ENCODE results near the gene KCNJ15.

DNA sequence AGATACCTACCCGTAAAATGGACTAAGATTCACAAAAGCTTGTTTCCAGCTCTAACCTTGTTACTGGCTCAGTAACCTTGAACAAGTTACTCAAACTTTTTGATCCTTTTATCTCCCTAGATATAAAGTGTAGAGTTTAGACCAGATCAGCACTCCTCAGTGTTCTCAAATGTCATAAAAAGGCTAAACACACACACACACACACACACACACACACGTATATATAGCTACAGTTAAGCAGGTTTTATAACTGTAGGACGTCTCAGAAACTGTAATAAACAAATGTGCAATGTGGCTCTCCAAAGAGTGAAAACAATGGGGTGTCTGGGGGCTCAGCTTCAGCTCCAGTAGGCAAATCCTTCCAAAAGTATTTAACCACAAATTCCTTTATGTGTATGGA is 34.0 kb downstream of the KCNJ15 start:
- TF ChIP-seq, protein P1, sequence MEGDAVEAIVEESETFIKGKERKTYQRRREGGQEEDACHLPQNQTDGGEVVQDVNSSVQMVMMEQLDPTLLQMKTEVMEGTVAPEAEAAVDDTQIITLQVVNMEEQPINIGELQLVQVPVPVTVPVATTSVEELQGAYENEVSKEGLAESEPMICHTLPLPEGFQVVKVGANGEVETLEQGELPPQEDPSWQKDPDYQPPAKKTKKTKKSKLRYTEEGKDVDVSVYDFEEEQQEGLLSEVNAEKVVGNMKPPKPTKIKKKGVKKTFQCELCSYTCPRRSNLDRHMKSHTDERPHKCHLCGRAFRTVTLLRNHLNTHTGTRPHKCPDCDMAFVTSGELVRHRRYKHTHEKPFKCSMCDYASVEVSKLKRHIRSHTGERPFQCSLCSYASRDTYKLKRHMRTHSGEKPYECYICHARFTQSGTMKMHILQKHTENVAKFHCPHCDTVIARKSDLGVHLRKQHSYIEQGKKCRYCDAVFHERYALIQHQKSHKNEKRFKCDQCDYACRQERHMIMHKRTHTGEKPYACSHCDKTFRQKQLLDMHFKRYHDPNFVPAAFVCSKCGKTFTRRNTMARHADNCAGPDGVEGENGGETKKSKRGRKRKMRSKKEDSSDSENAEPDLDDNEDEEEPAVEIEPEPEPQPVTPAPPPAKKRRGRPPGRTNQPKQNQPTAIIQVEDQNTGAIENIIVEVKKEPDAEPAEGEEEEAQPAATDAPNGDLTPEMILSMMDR (IDR thresholded peaks at IDR 0.05) = no peak
- TF ChIP-seq EP300 (IDR thresholded peaks at IDR 0.05) = no peak
- no peak for TF ChIP-seq POLR2A (IDR thresholded peaks at IDR 0.05)
- TF ChIP-seq POLR2AphosphoS5 (IDR thresholded peaks at IDR 0.05) = no peak
